Astrocyte (in vitro differentiated cells and primary cell): Measurements from ENCODE around the gene SCFD1. TPM values are rescaled to one million over a fixed set of nuclear protein-coding genes. Genes with fewer than 3 reads are reported as not detected.

ENCODE experiments used
- DNase-seq: peaks from one replicate; pipeline ENCODE4 v3.0.0-alpha.2; 2010; ENCODE audit warnings: low read depth
- FAIRE-seq: peaks from 2 replicates; lab custom pipeline; 2011; peaks lifted over from hg19 to GRCh38; lab: Jason Lieb, UNC
- H2AFZ ChIP-seq: 2 replicates; pipeline ENCODE4 v1.6.0; 2012; ENCODE audit warnings: low read depth, low read length, inconsistent platforms
- H3K27ac ChIP-seq: 2 replicates; pipeline ENCODE4 v1.5.1; 2011; ENCODE audit warnings: low read depth, low read length, inconsistent platforms
- H3K27me3 ChIP-seq: 2 replicates; pipeline ENCODE4 v1.6.0; 2011; ENCODE audit warnings: low read length, inconsistent platforms; ENCODE audit not compliant: insufficient read depth
- H3K36me3 ChIP-seq: 2 replicates; pipeline ENCODE4 v1.5.1; 2011; ENCODE audit warnings: low read length, inconsistent platforms; ENCODE audit not compliant: insufficient read depth
- H3K4me1 ChIP-seq: 2 replicates; pipeline ENCODE4 v1.5.1; 2011; ENCODE audit warnings: low read length, inconsistent platforms; ENCODE audit not compliant: insufficient read depth
- H3K4me2 ChIP-seq: 2 replicates; pipeline ENCODE4 v1.6.0; 2012; ENCODE audit warnings: low read length, inconsistent platforms
- H3K4me3 ChIP-seq: 2 replicates; pipeline ENCODE4 v1.5.1; 2011; ENCODE audit warnings: low read depth, mild to moderate bottlenecking, low read length, inconsistent platforms; ENCODE audit not compliant: insufficient read depth
- H3K79me2 ChIP-seq: 2 replicates; pipeline ENCODE4 v1.6.0; 2012; ENCODE audit warnings: mild to moderate bottlenecking, low read length, inconsistent platforms; ENCODE audit not compliant: insufficient read depth
- H3K9ac ChIP-seq: 2 replicates; pipeline ENCODE4 v1.6.0; 2012; ENCODE audit warnings: mild to moderate bottlenecking, low read length, inconsistent platforms
- H3K9me3 ChIP-seq: 2 replicates; pipeline ENCODE4 v1.5.1; 2012; ENCODE audit warnings: low read depth, mild to moderate bottlenecking, low read length, inconsistent platforms; ENCODE audit not compliant: insufficient read depth
- H4K20me1 ChIP-seq: 2 replicates; pipeline ENCODE4 v1.6.0; 2012; ENCODE audit warnings: low read length, inconsistent platforms; ENCODE audit not compliant: insufficient read depth
- H3K27ac Mint-ChIP-seq: one replicate; pipeline ENCODE4 v1.8.0; 2021; ENCODE audit warnings: mild to moderate bottlenecking, mixed read lengths; ENCODE audit not compliant: unreplicated experiment
- H3K27me3 Mint-ChIP-seq: one replicate; pipeline ENCODE4 v1.8.0; 2021; ENCODE audit warnings: low read depth, mixed read lengths; ENCODE audit not compliant: unreplicated experiment
- H3K36me3 Mint-ChIP-seq: one replicate; pipeline ENCODE4 v1.8.0; 2021; ENCODE audit warnings: low read depth, mixed read lengths; ENCODE audit not compliant: unreplicated experiment
- H3K4me1 Mint-ChIP-seq: one replicate; pipeline ENCODE4 v1.8.0; 2021; ENCODE audit warnings: low read depth, mixed read lengths; ENCODE audit not compliant: unreplicated experiment
- H3K4me3 Mint-ChIP-seq: one replicate; pipeline ENCODE4 v1.8.0; 2021; ENCODE audit warnings: mild to moderate bottlenecking, moderate library complexity, mixed read lengths; ENCODE audit not compliant: unreplicated experiment
- H3K9me3 Mint-ChIP-seq: one replicate; pipeline ENCODE4 v1.8.0; 2021; ENCODE audit warnings: mild to moderate bottlenecking, mixed read lengths; ENCODE audit not compliant: unreplicated experiment
- EZH2 ChIP-seq: IDR thresholded peaks from 2 replicates; pipeline ENCODE4 v1.6.1; 2012; ENCODE audit warnings: mild to moderate bottlenecking, low read length, inconsistent platforms; ENCODE audit not compliant: insufficient read depth
- total RNA-seq: library from RNA; stranded (reverse); gene quantifications from 2 replicates; pipeline ENCODE4 v1.2.1, GENCODE V29; 2021
- TF ChIP-seq, protein P1 (sequence below): IDR thresholded peaks from 2 replicates; pipeline ENCODE4 v1.5.1; 2011; ENCODE audit warnings: low read depth, mild to moderate bottlenecking, inconsistent platforms, low read length, moderate library complexity; ENCODE audit not compliant: insufficient read depth

SCFD1 gene
- total RNA-seq, 1 donor from 2014 or later = 82.2 TPM

DNA sequence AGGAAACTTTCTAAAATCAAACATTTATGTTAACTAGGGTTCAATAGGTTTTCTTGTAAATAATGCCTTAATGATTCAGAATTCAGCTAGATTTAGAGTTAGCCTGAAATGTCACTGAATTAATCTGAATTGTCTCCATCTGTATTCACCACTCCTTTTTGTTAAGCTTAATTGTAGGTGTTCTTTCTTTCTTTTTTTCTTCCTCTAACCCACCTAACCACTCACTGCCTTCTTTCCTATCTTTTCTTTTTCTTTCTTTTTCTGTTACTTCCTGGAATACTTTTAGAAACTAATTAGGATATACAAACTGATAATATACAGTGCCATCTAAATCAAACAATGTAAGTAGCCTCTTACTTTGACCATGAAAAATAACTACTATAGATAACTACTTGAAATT lies 33.2 kb upstream of the SCFD1 start:
- H3K36me3 Mint-ChIP-seq = peaks cover 5% of the 10 kb centered on the region
- no peak for DNase-seq
- H3K4me3 Mint-ChIP-seq = no peak overlapping the region
- peak overlapping the region; percentile 79 for H3K27ac Mint-ChIP-seq
- H2AFZ ChIP-seq = no peak overlapping the region
- H3K9ac ChIP-seq = no peak overlapping the region
- peaks cover 17% of the 10 kb centered on the region for H3K36me3 ChIP-seq
- H3K4me2 ChIP-seq = no peak overlapping the region
- H3K9me3 Mint-ChIP-seq = peaks cover 2% of the 10 kb centered on the region
- no peaks in the 10 kb centered on the region for H3K4me1 Mint-ChIP-seq
- no peaks in the 10 kb centered on the region for H3K4me1 ChIP-seq
- no peaks in the 10 kb centered on the region for H3K9me3 ChIP-seq
- peaks cover 52% of the 10 kb centered on the region for H3K79me2 ChIP-seq
- no peak overlapping the region for H3K4me3 ChIP-seq
- H3K27me3 ChIP-seq = no peaks in the 10 kb centered on the region
- H3K27me3 Mint-ChIP-seq = no peaks in the 10 kb centered on the region
- no peak for TF ChIP-seq EZH2
- TF ChIP-seq, protein P1, sequence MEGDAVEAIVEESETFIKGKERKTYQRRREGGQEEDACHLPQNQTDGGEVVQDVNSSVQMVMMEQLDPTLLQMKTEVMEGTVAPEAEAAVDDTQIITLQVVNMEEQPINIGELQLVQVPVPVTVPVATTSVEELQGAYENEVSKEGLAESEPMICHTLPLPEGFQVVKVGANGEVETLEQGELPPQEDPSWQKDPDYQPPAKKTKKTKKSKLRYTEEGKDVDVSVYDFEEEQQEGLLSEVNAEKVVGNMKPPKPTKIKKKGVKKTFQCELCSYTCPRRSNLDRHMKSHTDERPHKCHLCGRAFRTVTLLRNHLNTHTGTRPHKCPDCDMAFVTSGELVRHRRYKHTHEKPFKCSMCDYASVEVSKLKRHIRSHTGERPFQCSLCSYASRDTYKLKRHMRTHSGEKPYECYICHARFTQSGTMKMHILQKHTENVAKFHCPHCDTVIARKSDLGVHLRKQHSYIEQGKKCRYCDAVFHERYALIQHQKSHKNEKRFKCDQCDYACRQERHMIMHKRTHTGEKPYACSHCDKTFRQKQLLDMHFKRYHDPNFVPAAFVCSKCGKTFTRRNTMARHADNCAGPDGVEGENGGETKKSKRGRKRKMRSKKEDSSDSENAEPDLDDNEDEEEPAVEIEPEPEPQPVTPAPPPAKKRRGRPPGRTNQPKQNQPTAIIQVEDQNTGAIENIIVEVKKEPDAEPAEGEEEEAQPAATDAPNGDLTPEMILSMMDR = no peak
- no peak for FAIRE-seq
- H3K27ac ChIP-seq = no peak overlapping the region
- peaks cover 18% of the 10 kb centered on the region for H4K20me1 ChIP-seq

DNA sequence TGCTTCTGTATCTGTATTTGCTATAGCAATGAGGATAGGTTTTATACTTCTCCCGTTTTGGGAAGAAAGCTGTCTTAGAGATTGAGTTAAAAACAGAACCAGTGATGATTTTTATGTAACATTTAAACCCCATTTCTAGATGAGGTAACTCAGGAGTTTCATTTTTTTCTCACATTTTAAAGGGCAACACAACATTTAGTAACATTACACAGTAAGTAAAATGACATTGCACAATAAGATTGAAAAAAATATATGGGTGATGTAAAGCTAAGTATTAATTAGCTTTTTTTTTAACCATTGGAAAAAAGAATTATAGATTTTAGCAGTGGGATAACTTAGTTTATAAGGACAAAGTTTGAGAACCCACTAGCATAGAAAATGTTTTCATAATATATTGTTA lies 25.2 kb upstream of the SCFD1 start:
- H3K4me1 Mint-ChIP-seq = peaks cover 10% of the 10 kb centered on the region
- Histone ChIP-seq H3K27ac (no peak overlapping the region), H3K27me3 (no peaks in the 10 kb centered on the region), H3K9me3 (no peaks in the 10 kb centered on the region), H3K4me1 (no peaks in the 10 kb centered on the region), H3K79me2 (peaks cover 21% of the 10 kb centered on the region), H2AFZ (no peak overlapping the region), H3K9ac (no peak overlapping the region), H4K20me1 (no peaks in the 10 kb centered on the region), H3K4me2 (no peak overlapping the region), H3K4me3 (no peak overlapping the region), H3K36me3 (peaks cover 25% of the 10 kb centered on the region)
- H3K36me3 Mint-ChIP-seq = peaks cover 2% of the 10 kb centered on the region
- no peak overlapping the region for H3K27ac Mint-ChIP-seq
- DNase-seq (no peak), FAIRE-seq (no peak)
- no peaks in the 10 kb centered on the region for H3K27me3 Mint-ChIP-seq
- H3K9me3 Mint-ChIP-seq = no peaks in the 10 kb centered on the region
- no peak overlapping the region for H3K4me3 Mint-ChIP-seq
- no peak for TF ChIP-seq EZH2
- TF ChIP-seq, protein P1 = no peak

DNA sequence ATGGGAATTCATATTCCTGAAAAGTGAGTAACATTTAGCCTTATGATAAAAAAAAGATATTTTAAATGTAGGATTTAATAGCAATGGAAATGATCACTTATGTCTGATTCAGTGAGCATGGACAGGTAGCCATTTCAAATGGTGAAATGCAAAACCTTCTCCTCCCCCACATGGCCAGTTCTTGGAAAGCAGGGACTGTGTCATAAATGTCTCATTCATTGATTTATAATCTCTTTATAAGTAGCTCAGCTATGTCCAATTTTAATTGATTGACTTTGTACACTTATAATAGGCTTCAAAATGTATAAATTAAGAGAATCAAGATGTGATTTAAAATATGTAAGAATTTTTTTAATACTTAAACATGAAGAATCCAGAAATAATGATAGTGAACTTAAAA lies 24.6 kb upstream of the SCFD1 start:
- Histone ChIP-seq H3K9ac (no peak overlapping the region), H3K4me3 (no peak overlapping the region), H3K9me3 (no peaks in the 10 kb centered on the region), H3K27ac (no peak overlapping the region), H3K27me3 (no peaks in the 10 kb centered on the region), H2AFZ (no peak overlapping the region), H3K4me1 (no peaks in the 10 kb centered on the region), H3K36me3 (peaks cover 25% of the 10 kb centered on the region), H3K79me2 (peaks cover 21% of the 10 kb centered on the region), H4K20me1 (no peaks in the 10 kb centered on the region), H3K4me2 (no peak overlapping the region)
- no peak for DNase-seq
- Mint-ChIP-seq H3K4me1 (peaks cover 10% of the 10 kb centered on the region), H3K36me3 (peaks cover 2% of the 10 kb centered on the region), H3K4me3 (no peak overlapping the region), H3K9me3 (no peaks in the 10 kb centered on the region), H3K27ac (no peak overlapping the region), H3K27me3 (no peaks in the 10 kb centered on the region)
- TF ChIP-seq, protein P1 = no peak
- TF ChIP-seq EZH2 = no peak
- peak; percentile 39 for FAIRE-seq
